Hepatocyte (in vitro differentiated cells): Measurements from ENCODE around the gene REM2. TPM values are rescaled to one million over a fixed set of nuclear protein-coding genes. Genes with fewer than 3 reads are reported as not detected.
A peak's percentile ranks its signal among the peaks of the same experiment; 100 is the strongest.

ENCODE experiments used
- DNase-seq: peaks from one replicate; pipeline ENCODE4 v3.0.0-alpha.2; 2016; ENCODE audit warnings: low spot score
- H2AFZ ChIP-seq: fragments of 200-600 bp; sonication (generic); 2 replicates; pipeline ENCODE4 v1.6.0; 2016; ENCODE audit warnings: antibody characterized with exemption, mild to moderate bottlenecking
- H3K27ac ChIP-seq: fragments of 200-600 bp; sonication (generic); 2 replicates; pipeline ENCODE4 v1.5.1; 2016; ENCODE audit warnings: mild to moderate bottlenecking
- H3K27me3 ChIP-seq: fragments of 200-600 bp; sonication (generic); 2 replicates; pipeline ENCODE4 v1.6.1; 2016
- H3K36me3 ChIP-seq: fragments of 200-600 bp; sonication (generic); replicated peaks from 2 replicates; pipeline ENCODE4 v1.5.1; 2016; ENCODE audit warnings: low read depth; ENCODE audit not compliant: insufficient read depth
- H3K4me1 ChIP-seq: fragments of 200-600 bp; sonication (generic); 2 replicates; pipeline ENCODE4 v1.5.1; 2016; ENCODE audit warnings: mild to moderate bottlenecking, moderate library complexity; ENCODE audit not compliant: insufficient read depth
- H3K4me2 ChIP-seq: fragments of 200-600 bp; sonication (generic); 2 replicates; pipeline ENCODE4 v1.6.0; 2016
- H3K4me3 ChIP-seq: fragments of 200-600 bp; sonication (generic); 2 replicates; pipeline ENCODE4 v1.5.1; 2016; ENCODE audit warnings: mild to moderate bottlenecking
- H3K79me2 ChIP-seq: fragments of 200-600 bp; sonication (generic); 2 replicates; pipeline ENCODE4 v1.6.0; 2017; ENCODE audit warnings: mild to moderate bottlenecking
- H3K9me2 ChIP-seq: fragments of 200-600 bp; sonication (generic); replicated peaks from 2 replicates; pipeline ENCODE4 v1.6.0; 2017; ENCODE audit warnings: mild to moderate bottlenecking; ENCODE audit not compliant: insufficient read depth
- H3K9me3 ChIP-seq: fragments of 200-600 bp; sonication (generic); 2 replicates; pipeline ENCODE4 v1.5.1; 2016; ENCODE audit warnings: low read depth, mild to moderate bottlenecking
- H4K20me1 ChIP-seq: fragments of 200-600 bp; sonication (generic); 2 replicates; pipeline ENCODE4 v1.6.0; 2016; ENCODE audit warnings: mild to moderate bottlenecking; ENCODE audit not compliant: insufficient read depth, poor library complexity, severe bottlenecking
- CTCF ChIP-seq: fragments of 200-600 bp; sonication (generic); IDR thresholded peaks from 2 replicates; pipeline ENCODE4 v1.5.1; 2016; ENCODE audit warnings: antibody characterized with exemption, mild to moderate bottlenecking; ENCODE audit not compliant: poor library complexity
- EZH2 ChIP-seq: fragments of 200-600 bp; sonication (generic); IDR thresholded peaks from 2 replicates; pipeline ENCODE4 v1.6.1; 2016; ENCODE audit warnings: antibody characterized with exemption, mild to moderate bottlenecking, borderline replicate concordance
- EZH2phosphoT487 ChIP-seq: fragments of 200-600 bp; sonication (generic); IDR thresholded peaks from one replicate; pipeline ENCODE4 v1.6.1; 2018; ENCODE audit warnings: antibody characterized with exemption, mild to moderate bottlenecking, low read depth, moderate library complexity; ENCODE audit not compliant: unreplicated experiment, severe bottlenecking
- WGBS: methylation state at CpG from one replicate; pipeline ENCODE4 v1.1.6; 2016; ENCODE audit warnings: low lambda C conversion rate; ENCODE audit errors: missing lambda C conversion rate; 5-methylcytosine and 5-hydroxymethylcytosine counted together
- polyA plus RNA-seq: library from polyadenylated mRNA; unstranded; fragments of >200 nt; fragmentation: Nextera tagmentation; extraction: Ambion mirVana; gene quantifications from 2 replicates; pipeline ENCODE4 v1.2.1, GENCODE V29; 2016
- total RNA-seq: library from RNA; depleted of rRNA; stranded (reverse); fragments of >200 nt; gene quantifications from 2 replicates; pipeline ENCODE4 v1.2.3, GENCODE V29; 2014

Gene REM2
- total and polyA plus RNA-seq, 2 experiments from 2014 or later: 1.9 to 5.5 TPM

GRCh38 chr14:22882529-22883172 lies 371 bp upstream of the REM2 start:
- 38% methylated on average over 6 of the region's 6 CpGs for WGBS
- peak; percentile 90 for DNase-seq
- Histone ChIP-seq H3K4me3 (no peak overlapping the region), H4K20me1 (no peaks in the 10 kb centered on the region), H3K9me3 (no peaks in the 10 kb centered on the region), H3K9me2 (no peaks in the 10 kb centered on the region), H3K4me2 (peak overlapping the region; percentile 80), H3K36me3 (no peaks in the 10 kb centered on the region), H3K79me2 (no peaks in the 10 kb centered on the region), H3K27ac (peak overlapping the region; percentile 60), H3K4me1 (peaks cover 30% of the 10 kb centered on the region), H3K27me3 (no peaks in the 10 kb centered on the region), H2AFZ (peak overlapping the region; percentile 42)
- TF ChIP-seq EZH2 (no peak), EZH2phosphoT487 (no peak), CTCF (no peak)

GRCh38 chr14:22884076-22884737 lies 1.2 kb downstream of the REM2 start:
- Histone ChIP-seq H2AFZ (no peak overlapping the region), H3K27ac (peak overlapping the region; percentile 86), H4K20me1 (no peaks in the 10 kb centered on the region), H3K27me3 (no peaks in the 10 kb centered on the region), H3K36me3 (no peaks in the 10 kb centered on the region), H3K4me3 (no peak overlapping the region), H3K79me2 (peaks cover 4% of the 10 kb centered on the region), H3K9me2 (no peaks in the 10 kb centered on the region), H3K9me3 (no peaks in the 10 kb centered on the region), H3K4me2 (peak overlapping the region; percentile 80), H3K4me1 (peaks cover 36% of the 10 kb centered on the region)
- TF ChIP-seq EZH2phosphoT487 (no peak), EZH2 (no peak), CTCF (no peak)
- no peak for DNase-seq
- WGBS: 87% methylated on average over 7 of the region's 7 CpGs

- Histone ChIP-seq H3K4me2 (no peak overlapping the region), H3K36me3 (no peaks in the 10 kb centered on the region), H3K4me1 (peaks cover 36% of the 10 kb centered on the region), H3K4me3 (no peak overlapping the region), H3K27me3 (no peaks in the 10 kb centered on the region), H3K9me2 (no peaks in the 10 kb centered on the region), H3K27ac (peak overlapping the region; percentile 91), H4K20me1 (no peaks in the 10 kb centered on the region), H3K9me3 (no peaks in the 10 kb centered on the region), H2AFZ (no peak overlapping the region), H3K79me2 (peaks cover 4% of the 10 kb centered on the region)
- 94% methylated on average over 11 of the region's 11 CpGs for WGBS
- peak; percentile 70 for DNase-seq
- no peak for TF ChIP-seq EZH2
- TF ChIP-seq EZH2phosphoT487: no peak
- TF ChIP-seq CTCF: no peak
These were observed 1.9 kb downstream of the REM2 start for GRCh38 chr14:22884738-22885523.
